Upper lobe of left lung (tissue), 4 donors: ENCODE measurements around the gene AP3D1.

Source experiments
- CTCF ChIP-seq, 6 experiments: fragments of 450-650 bp in 4 of 6; fragments of 200-600 bp in 2 of 6; sonication (generic) in 2 of 6; IDR thresholded peaks; one replicate each; pipeline ENCODE4 v1.5.1; 2016 to 2019; ENCODE audit warnings: antibody characterized with exemption in 6 of 6
- EP300 ChIP-seq, 4 donors: sonication (generic); formaldehyde crosslinking; IDR thresholded peaks; one replicate each; pipeline ENCODE4 v1.5.1; 2017; ENCODE audit warnings: antibody characterized with exemption in 4 of 4, control low read depth in 2 of 4
- POLR2A ChIP-seq, 4 donors: fragments of 450-650 bp; IDR thresholded peaks; one replicate each; pipeline ENCODE4 v1.5.1; 2016 to 2017; ENCODE audit warnings: antibody characterized with exemption in 4 of 4, mild to moderate bottlenecking in 2 of 4

DNA sequence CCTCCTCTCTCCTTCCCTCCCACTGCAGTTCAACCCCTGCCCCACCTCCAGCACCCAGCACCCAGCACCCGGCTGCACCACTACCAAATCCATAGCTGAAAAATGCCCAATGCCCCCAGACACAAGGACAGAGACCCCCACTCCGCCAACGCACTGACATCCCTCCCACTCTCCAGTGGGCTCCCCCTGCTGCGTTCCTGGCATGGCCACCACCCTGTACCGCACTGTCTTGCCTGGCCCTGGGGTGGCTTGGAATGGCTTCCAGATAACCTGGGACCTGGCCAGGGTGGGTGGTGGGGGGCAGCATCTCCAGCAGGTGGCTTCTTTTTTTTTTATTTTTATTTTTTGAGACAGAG lies 94.6 kb downstream of the AP3D1 start:
- TF ChIP-seq EP300 (IDR thresholded peaks at IDR 0.05) = no peak
- TF ChIP-seq CTCF (IDR thresholded peaks at IDR 0.05) = no peak
- TF ChIP-seq POLR2A (IDR thresholded peaks at IDR 0.05) = no peak
